MM.1S (cell line): ENCODE results near the gene PRRT1.

Experiments used
- DNase-seq: peaks from one replicate; pipeline ENCODE4 v3.0.0-alpha.2; 2015
- H2AFZ ChIP-seq: fragments of 300-600 bp; sonication (generic); 2 replicates; pipeline ENCODE4 v1.6.0; 2016; ENCODE audit warnings: antibody characterized with exemption, low read length
- H3F3A ChIP-seq: fragments of 300-600 bp; sonication (generic); 2 replicates; pipeline ENCODE4 v1.6.1; 2016; ENCODE audit warnings: mild to moderate bottlenecking, antibody characterized with exemption, low read length, moderate library complexity, mixed read lengths; ENCODE audit not compliant: insufficient read depth
- H3K27ac ChIP-seq: fragments of 300-600 bp; sonication (generic); 2 replicates; pipeline ENCODE4 v1.5.1; 2016; ENCODE audit warnings: mild to moderate bottlenecking, low read length
- H3K27me3 ChIP-seq: fragments of 300-600 bp; sonication (generic); replicated peaks from 2 replicates; pipeline ENCODE4 v1.6.0; 2016; ENCODE audit warnings: low read length; ENCODE audit not compliant: insufficient read depth
- H3K36me3 ChIP-seq: fragments of 300-600 bp; sonication (generic); replicated peaks from 2 replicates; pipeline ENCODE4 v1.6.1; 2016; ENCODE audit warnings: mild to moderate bottlenecking, low read length, mixed read lengths; ENCODE audit not compliant: insufficient read depth
- H3K4me1 ChIP-seq: fragments of 300-600 bp; sonication (generic); 2 replicates; pipeline ENCODE4 v1.6.1; 2016; ENCODE audit warnings: low read length, mixed read lengths
- H3K4me2 ChIP-seq: fragments of 300-600 bp; sonication (generic); 2 replicates; pipeline ENCODE4 v1.6.0; 2016; ENCODE audit warnings: low read depth, low read length
- H3K4me3 ChIP-seq: fragments of 300-600 bp; sonication (generic); 2 replicates; pipeline ENCODE4 v1.5.1; 2016; ENCODE audit warnings: low read length, mixed read lengths
- H3K79me2 ChIP-seq: fragments of 300-600 bp; sonication (generic); 2 replicates; pipeline ENCODE4 v1.6.1; 2016; ENCODE audit warnings: mixed run types, low read length, mixed read lengths
- H3K9ac ChIP-seq: fragments of 300-600 bp; sonication (generic); 2 replicates; pipeline ENCODE4 v1.6.1; 2016; ENCODE audit warnings: low read length, mixed read lengths
- H3K9me2 ChIP-seq: fragments of 300-600 bp; sonication (generic); replicated peaks from 2 replicates; pipeline ENCODE4 v1.6.1; 2016; ENCODE audit warnings: mild to moderate bottlenecking, low read length, mixed read lengths; ENCODE audit not compliant: insufficient read depth
- H3K9me3 ChIP-seq: fragments of 300-600 bp; sonication (generic); replicated peaks from 2 replicates; pipeline ENCODE4 v1.6.1; 2016; ENCODE audit warnings: mild to moderate bottlenecking, low read length, mixed read lengths; ENCODE audit not compliant: insufficient read depth
- H4K20me1 ChIP-seq: fragments of 300-600 bp; sonication (generic); 2 replicates; pipeline ENCODE4 v1.6.1; 2016; ENCODE audit warnings: mild to moderate bottlenecking, low read length, moderate library complexity, mixed read lengths; ENCODE audit not compliant: insufficient read depth
- EZH2 ChIP-seq: fragments of 300-600 bp; sonication (generic); optimal IDR thresholded peaks from 2 replicates; pipeline ENCODE3; 2017; ENCODE audit warnings: low read depth, mild to moderate bottlenecking, antibody characterized with exemption, low read length, mixed read lengths
- EZH2phosphoT487 ChIP-seq: fragments of 300-600 bp; sonication (generic); IDR thresholded peaks from 2 replicates; pipeline ENCODE4 v1.6.1; 2018; ENCODE audit warnings: antibody characterized with exemption, low read length
- TF ChIP-seq, protein P1 (sequence below): fragments of 300-600 bp; sonication (generic); IDR thresholded peaks from 2 replicates; pipeline ENCODE4 v1.5.1; 2016; ENCODE audit warnings: antibody characterized with exemption, low read length, mixed read lengths

PRRT1 gene

DNA sequence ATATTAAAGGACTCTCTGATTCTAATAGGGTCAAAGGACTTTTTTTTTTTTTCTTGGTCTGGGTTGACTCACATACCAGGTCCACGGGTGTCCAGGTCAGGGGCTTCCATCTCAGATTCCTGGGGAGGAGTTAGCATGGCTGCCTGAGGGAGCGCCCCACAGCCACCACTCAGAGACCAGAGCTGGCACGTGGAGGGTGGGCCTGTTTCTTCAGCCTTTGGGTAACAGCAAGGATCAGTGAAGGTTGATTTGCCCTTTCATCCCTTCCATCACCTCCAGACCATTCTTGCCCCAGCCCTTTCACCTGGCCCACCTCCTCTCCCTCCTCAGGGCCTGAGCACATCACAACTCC is 46.6 kb upstream of the PRRT1 start:
- Histone ChIP-seq H3K9ac (no peak overlapping the region), H3K4me1 (peaks cover 13% of the 10 kb centered on the region), H3K27me3 (peaks cover 21% of the 10 kb centered on the region), H3K4me2 (no peak overlapping the region), H3K9me3 (no peaks in the 10 kb centered on the region), H3K9me2 (no peaks in the 10 kb centered on the region), H3K27ac (no peak overlapping the region), H4K20me1 (no peaks in the 10 kb centered on the region), H2AFZ (no peak overlapping the region), H3K4me3 (no peak overlapping the region), H3K36me3 (no peaks in the 10 kb centered on the region), H3F3A (peaks cover 15% of the 10 kb centered on the region; the same call in 1 of the 2 replicates), H3K79me2 (no peaks in the 10 kb centered on the region)
- TF ChIP-seq EZH2, result no peak
- no peak for TF ChIP-seq EZH2phosphoT487
- TF ChIP-seq, protein P1, sequence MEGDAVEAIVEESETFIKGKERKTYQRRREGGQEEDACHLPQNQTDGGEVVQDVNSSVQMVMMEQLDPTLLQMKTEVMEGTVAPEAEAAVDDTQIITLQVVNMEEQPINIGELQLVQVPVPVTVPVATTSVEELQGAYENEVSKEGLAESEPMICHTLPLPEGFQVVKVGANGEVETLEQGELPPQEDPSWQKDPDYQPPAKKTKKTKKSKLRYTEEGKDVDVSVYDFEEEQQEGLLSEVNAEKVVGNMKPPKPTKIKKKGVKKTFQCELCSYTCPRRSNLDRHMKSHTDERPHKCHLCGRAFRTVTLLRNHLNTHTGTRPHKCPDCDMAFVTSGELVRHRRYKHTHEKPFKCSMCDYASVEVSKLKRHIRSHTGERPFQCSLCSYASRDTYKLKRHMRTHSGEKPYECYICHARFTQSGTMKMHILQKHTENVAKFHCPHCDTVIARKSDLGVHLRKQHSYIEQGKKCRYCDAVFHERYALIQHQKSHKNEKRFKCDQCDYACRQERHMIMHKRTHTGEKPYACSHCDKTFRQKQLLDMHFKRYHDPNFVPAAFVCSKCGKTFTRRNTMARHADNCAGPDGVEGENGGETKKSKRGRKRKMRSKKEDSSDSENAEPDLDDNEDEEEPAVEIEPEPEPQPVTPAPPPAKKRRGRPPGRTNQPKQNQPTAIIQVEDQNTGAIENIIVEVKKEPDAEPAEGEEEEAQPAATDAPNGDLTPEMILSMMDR, result no peak
- no peak for DNase-seq

DNA sequence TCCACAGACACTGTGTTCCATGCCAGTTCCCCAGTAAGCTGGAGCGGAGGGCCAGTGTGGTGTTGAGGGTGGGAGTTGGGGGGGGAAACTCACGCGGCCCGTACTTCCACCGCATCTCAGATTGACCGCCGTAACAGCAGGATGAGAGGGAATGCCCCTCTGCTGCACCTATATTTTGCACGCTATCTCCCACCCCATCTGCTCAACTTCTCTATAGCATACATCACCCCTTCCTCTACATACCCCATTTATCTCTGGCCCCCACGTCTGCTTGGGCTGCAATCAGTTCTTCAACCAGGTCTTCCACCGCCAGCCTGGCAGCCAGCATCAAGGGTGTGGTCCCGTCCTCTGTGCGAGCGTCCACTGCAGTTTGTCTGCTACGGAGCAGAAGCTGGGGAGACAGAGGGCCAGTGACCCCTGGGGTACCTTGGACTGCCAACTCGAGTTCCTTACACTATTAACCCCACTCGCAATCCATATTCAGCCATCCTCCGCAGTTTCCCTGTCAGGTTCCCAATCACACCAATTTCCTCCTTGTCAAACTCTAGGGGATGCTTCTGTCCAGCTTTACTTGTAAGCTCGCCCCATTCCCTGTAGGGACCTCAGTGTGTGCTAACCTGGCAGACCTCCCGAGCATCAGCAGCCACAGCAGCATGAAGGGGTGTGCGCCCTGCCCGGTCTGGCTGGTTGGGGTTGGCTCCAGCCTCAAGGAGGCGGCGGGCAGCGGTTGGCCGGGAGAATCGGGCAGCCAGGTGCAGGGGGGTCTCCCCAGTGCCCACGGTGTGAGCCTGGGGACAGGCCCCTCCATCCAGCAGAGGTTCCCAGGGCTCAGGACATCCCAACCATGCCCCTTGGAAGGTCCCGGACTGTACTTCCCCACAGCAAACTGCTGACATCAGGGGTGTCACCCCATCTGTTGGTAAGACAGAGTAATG is 45.2 kb upstream of the PRRT1 start:
- Histone ChIP-seq H3K9me3 (no peaks in the 10 kb centered on the region), H4K20me1 (no peaks in the 10 kb centered on the region), H3K36me3 (no peaks in the 10 kb centered on the region), H3K79me2 (peaks cover 7% of the 10 kb centered on the region), H2AFZ (peak overlapping the region; percentile 60), H3K4me3 (peak overlapping the region; percentile 83), H3K27me3 (peaks cover 21% of the 10 kb centered on the region), H3F3A (peaks cover 15% of the 10 kb centered on the region; the same call in 1 of the 2 replicates), H3K27ac (peak overlapping the region; percentile 91; the same call in 1 of the 2 replicates), H3K9me2 (no peaks in the 10 kb centered on the region), H3K9ac (peak overlapping the region; percentile 98), H3K4me1 (peaks cover 20% of the 10 kb centered on the region), H3K4me2 (peak overlapping the region; percentile 88)
- peak; percentile 29 for DNase-seq
- TF ChIP-seq, protein P1, result peak; percentile 10; the same call in 1 of the 2 replicates
- no peak for TF ChIP-seq EZH2phosphoT487
- TF ChIP-seq EZH2, result no peak

DNA sequence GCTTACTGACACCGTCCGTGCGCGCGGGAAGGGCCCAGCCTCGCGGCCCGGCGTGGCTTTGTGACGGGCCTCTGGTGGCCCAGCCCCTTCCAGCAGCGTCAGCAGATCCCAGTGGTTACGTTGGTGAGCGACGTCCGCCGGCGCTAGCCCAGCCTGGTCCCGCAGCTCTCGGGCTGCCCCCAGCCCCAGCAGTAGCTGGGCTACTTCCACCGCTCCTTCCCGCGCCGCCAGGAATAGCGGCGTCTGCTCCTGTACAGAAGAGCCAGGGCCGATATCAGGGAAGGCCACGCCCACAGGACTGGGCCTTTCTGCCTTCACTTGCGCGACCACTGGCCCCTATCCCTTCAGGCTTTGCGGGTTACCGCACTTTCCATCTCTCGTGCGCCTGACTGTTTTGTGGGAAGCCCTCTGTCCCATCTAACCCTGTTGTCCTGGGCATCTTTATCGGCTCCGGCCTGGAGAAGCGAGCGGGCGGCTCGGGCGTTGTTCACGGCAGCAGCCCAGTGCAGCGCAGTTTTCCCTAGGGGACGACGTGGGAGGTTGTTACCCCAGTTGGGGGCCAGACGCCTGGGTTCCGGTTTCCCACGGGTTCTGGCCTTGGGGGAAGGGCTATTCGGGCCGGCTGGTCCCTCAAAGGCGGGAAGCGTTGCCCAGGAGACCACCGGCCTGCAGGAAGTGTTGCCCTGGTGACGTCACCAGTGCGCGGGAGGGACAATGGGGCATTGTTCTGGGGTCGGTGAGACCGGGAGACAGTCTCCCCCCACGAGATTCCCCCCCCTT is 44.4 kb upstream of the PRRT1 start:
- Histone ChIP-seq H4K20me1 (no peaks in the 10 kb centered on the region), H3K27ac (peak overlapping the region; percentile 91), H3K36me3 (no peaks in the 10 kb centered on the region), H3K4me1 (peaks cover 28% of the 10 kb centered on the region), H3K9ac (peak overlapping the region; percentile 98), H3K9me2 (no peaks in the 10 kb centered on the region), H3K4me2 (peak overlapping the region; percentile 88), H3K9me3 (no peaks in the 10 kb centered on the region), H3K79me2 (peaks cover 16% of the 10 kb centered on the region), H3K4me3 (peak overlapping the region; percentile 83), H2AFZ (peak overlapping the region; percentile 60), H3F3A (peaks cover 18% of the 10 kb centered on the region; the same call in 1 of the 2 replicates), H3K27me3 (peaks cover 12% of the 10 kb centered on the region)
- TF ChIP-seq EZH2 (no peak), EZH2phosphoT487 (no peak)
- TF ChIP-seq, protein P1, result no peak
- peak; percentile 56 for DNase-seq
